Measurements from ENCODE around the gene ZSCAN4. TPM values are rescaled to one million over a fixed set of nuclear protein-coding genes. Genes with fewer than 3 reads are reported as not detected.

Gene ZSCAN4, protein sequence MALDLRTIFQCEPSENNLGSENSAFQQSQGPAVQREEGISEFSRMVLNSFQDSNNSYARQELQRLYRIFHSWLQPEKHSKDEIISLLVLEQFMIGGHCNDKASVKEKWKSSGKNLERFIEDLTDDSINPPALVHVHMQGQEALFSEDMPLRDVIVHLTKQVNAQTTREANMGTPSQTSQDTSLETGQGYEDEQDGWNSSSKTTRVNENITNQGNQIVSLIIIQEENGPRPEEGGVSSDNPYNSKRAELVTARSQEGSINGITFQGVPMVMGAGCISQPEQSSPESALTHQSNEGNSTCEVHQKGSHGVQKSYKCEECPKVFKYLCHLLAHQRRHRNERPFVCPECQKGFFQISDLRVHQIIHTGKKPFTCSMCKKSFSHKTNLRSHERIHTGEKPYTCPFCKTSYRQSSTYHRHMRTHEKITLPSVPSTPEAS
- not detected for total RNA-seq

DNA sequence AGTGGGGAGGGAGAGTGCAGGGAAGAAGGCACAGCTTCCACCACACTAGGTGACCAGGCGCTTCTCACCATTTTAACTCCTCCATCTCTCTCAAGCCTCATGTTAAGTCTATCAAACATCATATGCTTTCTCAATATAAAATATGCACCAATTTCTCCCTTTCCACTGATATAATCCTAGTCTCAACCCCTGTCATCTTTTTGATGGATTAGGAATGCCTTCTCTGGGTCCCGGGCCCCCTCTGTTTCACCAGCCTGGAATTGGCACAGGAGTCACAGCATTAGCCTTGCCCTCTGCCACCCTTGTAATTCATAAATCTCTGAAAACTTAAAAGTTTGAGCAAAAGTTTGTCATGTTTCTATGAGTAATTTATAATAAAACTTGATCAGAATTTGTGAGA lies at the start of gene ZSCAN4:
ZSCAN4 (plus strand) TSS at position 301 of the 400 bp plus-strand sequence. CDS start 7,211 bp downstream, outside the sequence.
- intact Hi-C loops (cut with DNase I) = no loop called here
- ATAC-seq = no peak
- no peak for DNase-seq (ENCODE audit: low spot score)

DNA sequence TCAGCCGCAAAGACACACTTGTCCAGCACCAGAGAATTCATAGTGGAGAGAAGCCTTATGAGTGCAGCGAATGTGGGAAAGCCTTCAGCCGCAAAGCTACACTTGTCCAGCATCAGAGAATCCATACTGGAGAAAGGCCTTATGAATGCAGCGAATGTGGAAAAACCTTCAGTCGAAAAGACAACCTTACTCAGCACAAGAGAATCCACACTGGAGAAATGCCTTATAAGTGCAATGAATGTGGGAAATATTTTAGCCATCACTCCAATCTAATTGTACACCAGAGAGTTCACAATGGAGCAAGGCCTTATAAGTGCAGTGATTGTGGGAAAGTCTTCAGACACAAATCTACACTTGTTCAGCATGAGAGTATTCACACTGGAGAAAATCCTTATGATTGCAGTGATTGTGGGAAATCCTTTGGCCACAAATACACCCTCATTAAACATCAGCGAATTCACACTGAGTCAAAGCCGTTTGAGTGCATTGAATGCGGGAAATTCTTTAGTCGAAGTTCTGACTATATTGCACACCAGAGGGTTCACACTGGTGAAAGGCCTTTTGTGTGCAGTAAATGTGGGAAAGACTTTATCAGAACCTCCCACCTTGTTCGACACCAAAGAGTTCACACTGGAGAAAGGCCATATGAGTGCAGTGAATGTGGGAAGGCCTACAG lies 47.9 kb upstream of the ZSCAN4 start:
- ATAC-seq = no peak
- intact Hi-C loops (cut with DNase I) = no loop called here

DNA sequence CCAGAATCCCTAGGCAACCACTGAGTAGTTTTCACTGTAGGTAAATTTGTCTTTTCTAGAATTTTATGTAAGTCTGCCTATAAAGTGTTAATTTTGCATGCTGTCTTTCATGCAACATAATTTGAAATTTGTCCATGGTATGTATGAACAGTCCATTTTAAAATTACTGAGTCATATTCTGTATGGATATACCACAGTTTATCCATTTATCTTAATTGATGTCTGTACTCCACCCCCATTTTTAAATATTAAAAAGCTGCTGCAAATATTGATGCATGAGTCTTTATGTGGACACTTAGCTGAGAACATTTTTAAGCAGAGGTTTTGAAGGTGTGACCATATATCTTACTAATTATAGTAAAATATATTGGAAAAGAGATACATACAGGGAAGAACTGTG lies 45.6 kb upstream of the ZSCAN4 start:
- intact Hi-C loops (cut with DNase I) = no loop called here
- ATAC-seq (no peak), DNase-seq (ENCODE audit: low spot score) (no peak)

More for the DNA sequence above, 47.9 kb upstream of the ZSCAN4 start:
- no peak for DNase-seq (ENCODE audit: low spot score)

DNA sequence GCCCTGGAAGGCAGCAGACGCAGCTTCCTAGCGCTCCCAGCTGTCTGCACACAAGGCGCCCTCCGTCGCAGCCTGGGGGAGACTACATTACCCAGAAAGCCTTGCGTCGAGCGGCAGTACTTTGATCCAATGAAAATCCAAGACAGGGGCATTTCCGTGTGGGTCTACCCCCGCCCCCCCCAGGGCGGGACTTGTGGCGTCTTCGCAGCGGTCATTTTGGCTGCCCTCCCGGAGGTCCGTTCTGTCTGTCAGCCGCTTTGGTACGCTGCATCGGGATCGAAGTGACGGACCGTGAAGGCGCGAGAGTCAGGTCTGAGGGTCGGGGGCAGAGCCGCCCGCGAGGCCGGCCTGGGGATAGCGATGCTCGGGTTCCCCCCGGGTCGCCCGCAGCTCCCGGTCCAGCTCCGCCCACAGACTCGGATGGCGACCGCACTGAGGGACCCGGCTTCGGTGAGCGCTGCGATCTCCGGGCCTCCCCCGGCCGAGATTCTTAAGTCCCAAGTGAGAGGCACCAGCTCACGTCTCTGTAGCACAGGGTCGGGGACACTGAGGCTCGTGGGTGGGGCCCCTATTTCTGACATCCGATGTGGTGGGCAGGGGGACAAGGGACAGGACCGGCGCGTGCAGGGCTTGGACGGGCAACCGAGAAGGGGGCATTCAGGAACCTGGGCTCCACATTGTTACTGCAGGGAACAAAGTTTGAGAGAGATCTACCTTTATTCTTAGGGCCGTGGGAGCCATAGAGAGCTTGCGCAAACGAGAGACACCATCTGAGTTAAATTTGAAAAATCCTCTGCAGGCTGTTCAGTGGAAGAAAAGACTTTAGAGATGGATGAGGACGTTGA lies 35.5 kb upstream of the ZSCAN4 start, which contains the start of gene ZNF211:
ZNF211 (plus strand) TSS at position 182 of the 845 bp plus-strand sequence; CDS start at position 361, 179 bp downstream.
- peak; percentile 92 for DNase-seq (ENCODE audit: low spot score)
- intact Hi-C loops (cut with DNase I) = no loop called here
- ATAC-seq = peak; percentile 100

DNA sequence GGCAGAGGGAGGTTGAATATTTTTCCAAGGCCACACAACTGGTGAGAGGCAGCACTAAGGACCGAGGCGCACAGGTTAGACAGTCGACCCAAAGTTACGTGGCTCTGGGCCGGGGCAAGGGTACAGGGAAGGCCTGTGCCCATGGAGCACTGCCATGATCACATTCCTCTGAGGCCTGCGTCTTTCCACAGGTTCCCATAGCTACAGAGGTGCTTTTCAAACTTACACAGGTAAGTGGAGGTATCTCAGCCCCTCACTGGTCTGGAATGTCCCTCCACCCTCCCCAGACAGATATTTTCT lies 35.0 kb upstream of the ZSCAN4 start:
- intact Hi-C loops (cut with DNase I) = no loop called here
- DNase-seq (ENCODE audit: low spot score) = no peak
- no peak for ATAC-seq

DNA sequence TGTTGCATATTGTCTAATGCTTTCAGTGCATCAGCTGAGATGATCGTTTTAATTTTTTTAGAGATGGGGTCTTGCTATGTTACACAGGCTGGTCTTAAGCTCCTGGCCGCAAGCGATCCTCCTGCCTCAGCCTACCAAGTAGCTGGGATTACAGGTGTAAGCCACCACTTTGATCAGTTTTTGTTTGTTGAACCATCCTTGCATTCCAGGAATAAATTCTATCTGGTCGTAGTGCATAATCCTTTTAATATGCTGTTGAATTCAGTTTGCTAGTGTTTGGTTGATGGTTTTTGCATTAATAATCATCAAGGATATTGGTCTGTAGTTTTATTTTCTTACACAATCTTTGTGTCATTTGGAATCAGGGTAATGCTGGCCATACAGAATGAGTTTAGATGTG lies 31.4 kb upstream of the ZSCAN4 start:
- ATAC-seq (no peak), DNase-seq (ENCODE audit: low spot score) (no peak)
- intact Hi-C loops (cut with DNase I) = no loop called here

DNA sequence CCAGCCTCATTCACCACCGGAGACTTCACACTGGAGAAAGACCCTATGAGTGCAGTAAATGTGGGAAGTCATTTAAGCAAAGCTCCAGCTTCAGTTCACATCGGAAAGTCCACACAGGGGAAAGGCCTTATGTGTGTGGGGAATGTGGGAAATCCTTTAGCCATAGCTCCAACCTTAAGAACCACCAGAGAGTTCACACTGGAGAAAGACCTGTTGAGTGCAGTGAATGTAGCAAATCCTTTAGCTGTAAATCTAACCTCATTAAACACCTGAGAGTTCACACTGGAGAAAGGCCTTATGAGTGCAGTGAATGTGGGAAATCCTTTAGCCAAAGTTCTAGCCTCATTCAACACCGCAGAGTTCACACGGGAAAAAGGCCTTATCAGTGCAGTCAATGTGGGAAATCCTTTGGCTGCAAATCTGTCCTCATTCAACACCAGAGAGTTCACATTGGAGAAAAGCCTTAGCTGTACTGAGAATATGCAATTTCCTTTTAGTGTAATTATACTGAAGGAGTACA lies 27.0 kb upstream of the ZSCAN4 start:
- DNase-seq (ENCODE audit: low spot score) = no peak
- no peak for ATAC-seq
- intact Hi-C loops (cut with DNase I) = no loop called here

DNA sequence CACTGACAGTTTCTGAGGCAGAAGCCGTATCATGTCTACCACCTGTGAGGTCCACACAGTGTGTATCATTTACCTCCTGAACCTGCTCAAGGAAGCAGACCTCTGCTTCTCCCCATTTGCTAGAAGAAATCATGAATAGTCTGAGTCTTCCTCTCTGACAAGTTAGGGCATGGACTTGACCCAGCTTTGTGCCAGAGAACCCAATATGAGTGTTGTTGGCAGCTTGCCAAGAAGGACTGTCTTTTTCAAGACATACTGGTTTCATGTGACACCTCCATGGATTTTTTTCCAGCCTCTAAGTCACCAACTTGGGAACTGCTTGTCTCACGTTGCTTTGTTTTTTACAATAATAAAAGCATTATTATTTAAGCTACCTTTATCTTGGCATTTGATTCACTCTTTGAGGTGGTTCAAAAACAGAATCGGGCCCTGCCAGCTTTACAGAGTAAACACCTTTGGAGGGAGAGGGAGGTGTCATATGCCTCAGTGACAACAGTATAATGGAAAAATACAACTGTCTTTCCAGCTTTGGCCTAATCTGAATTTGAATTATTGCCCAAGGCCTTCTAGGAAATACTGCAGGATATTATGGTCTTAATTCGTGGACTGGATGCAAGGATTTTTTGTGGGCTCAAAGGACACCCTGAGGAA lies 26.2 kb upstream of the ZSCAN4 start:
- intact Hi-C loops (cut with DNase I) = no loop called here
- DNase-seq (ENCODE audit: low spot score) (no peak), ATAC-seq (no peak)

DNA sequence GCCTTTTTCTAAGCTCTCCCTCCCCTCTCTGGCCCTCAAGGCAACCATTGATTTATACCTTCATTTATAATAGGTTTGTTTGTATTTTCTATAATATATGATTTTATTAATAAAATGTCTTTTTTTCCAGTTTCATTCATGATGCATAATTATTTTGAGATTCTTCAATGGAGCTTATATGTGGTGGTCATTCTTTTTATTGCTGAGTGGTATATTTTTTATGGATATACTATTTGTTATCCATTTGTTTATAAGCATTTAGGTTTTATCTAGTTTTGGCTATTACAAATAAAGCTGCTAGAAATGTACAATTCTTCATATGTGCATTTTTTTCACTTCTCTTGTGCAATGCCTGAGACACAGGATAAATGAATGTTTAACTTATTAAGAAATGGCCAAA lies 25.0 kb upstream of the ZSCAN4 start:
- DNase-seq (ENCODE audit: low spot score) (no peak), ATAC-seq (no peak)
- intact Hi-C loops (cut with DNase I) = no loop called here

DNA sequence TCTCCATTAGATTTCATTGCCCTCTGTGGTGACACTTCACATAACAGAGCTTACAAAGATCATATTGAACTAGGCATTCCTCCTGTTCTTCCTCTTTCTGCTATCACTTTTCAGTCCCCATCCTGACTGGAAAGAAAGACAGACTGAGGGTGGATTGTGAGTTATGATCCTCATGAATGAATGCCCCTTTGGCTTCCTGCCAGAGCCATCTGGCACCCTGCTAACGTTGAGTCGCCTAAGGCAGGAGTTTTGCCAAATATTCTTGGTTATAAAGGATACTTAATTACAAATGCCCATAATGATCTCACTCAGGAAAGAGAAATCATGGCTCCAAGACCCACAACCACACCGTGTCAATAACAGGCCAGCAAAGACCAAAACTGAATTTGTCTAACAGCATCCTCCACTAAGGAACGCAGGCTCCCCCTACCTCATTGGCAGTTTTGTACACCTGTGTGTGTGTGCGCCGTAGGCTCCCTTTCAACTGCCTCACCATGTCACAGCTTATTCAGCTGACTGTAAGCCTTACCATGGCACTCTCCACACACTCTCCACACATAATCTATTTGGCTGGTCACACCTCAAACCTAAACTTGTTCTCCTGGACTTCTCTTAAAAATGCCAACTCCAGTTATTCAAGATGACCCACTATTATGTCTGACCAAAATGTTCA lies 20.3 kb upstream of the ZSCAN4 start:
- DNase-seq (ENCODE audit: low spot score) = no peak
- ATAC-seq = no peak
- intact Hi-C loops (cut with DNase I) = no loop called here

DNA sequence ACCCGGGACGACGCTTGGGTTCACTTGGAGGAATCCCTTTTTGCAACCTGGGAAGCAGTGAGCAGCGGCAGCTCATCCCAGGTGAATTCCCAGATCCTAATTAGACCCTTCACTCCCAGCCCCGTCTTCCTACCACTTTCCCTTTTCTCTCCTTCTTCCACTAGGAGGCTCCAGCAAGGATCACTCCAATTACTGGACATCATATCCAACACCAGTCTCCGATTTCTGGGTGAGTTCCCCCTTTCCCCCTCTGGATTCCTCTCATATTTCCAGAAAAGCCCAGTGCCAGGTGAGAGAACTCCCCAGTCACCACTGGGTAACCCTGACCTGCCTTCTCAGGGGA lies 17.1 kb upstream of the ZSCAN4 start:
- ATAC-seq (no peak), DNase-seq (ENCODE audit: low spot score) (no peak)
- intact Hi-C loops (cut with DNase I) = no loop called here

DNA sequence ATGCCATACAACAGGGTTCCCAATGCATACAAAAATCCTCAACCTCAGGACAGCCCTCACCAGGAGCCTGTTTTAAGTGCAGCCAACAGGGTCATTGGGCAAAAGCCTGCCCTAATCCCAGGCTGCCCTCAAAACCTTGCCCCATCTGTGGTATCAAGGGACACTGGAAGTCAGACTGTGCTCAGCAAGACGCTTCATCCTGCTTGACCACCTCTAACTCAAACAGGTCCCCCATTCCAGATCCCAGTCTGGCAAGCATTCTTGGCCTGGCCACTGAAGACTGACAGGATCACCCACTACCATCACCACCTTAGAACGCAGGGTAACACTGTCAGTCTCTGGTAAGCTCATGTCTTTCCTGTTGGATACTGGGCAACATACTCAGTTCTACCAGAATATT lies 15.0 kb upstream of the ZSCAN4 start:
- intact Hi-C loops (cut with DNase I) = no loop called here
- no peak for DNase-seq (ENCODE audit: low spot score)
- no peak for ATAC-seq

DNA sequence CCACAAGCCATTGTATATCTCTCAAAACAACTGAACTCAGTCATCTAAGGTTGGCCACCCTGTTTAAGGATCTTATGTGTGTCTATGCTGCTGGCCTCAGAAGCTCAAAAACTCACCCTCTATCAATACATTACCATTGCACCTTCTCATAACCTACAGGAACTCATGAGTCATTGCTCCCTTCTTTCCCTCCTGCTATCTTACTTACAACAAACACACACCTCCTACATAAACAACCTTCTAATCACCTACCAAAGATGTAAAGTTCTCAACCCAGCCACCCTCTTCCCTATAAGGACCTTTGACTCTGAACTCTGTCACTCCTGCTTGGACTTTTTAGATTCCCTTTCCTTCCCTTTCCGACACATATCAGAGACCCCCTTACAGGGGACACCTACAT lies 13.3 kb upstream of the ZSCAN4 start:
- intact Hi-C loops (cut with DNase I) = no loop called here

DNA sequence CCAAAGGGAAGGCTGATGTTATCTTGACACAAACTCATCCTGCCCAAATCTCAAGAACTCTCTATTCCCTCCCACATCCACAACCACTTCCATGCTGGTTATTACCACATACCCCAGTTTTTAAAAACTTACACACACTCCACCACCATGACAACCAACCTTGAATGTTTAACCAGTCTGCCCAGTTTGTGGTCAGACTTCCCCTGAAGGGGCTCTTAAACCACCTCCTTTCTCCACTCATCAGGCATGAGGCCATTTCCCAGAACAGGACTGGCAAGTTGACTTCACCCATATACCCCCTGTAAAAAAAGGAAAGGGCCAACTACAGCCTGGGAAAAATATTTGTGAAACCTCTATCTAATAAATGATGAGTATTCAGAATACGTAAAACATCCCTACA lies 12.4 kb upstream of the ZSCAN4 start:
- intact Hi-C loops (cut with DNase I) = no loop called here
- no peak for ATAC-seq
- no peak for DNase-seq (ENCODE audit: low spot score)

More for the DNA sequence above, 13.3 kb upstream of the ZSCAN4 start:
- ATAC-seq (no peak), DNase-seq (ENCODE audit: low spot score) (no peak)

DNA sequence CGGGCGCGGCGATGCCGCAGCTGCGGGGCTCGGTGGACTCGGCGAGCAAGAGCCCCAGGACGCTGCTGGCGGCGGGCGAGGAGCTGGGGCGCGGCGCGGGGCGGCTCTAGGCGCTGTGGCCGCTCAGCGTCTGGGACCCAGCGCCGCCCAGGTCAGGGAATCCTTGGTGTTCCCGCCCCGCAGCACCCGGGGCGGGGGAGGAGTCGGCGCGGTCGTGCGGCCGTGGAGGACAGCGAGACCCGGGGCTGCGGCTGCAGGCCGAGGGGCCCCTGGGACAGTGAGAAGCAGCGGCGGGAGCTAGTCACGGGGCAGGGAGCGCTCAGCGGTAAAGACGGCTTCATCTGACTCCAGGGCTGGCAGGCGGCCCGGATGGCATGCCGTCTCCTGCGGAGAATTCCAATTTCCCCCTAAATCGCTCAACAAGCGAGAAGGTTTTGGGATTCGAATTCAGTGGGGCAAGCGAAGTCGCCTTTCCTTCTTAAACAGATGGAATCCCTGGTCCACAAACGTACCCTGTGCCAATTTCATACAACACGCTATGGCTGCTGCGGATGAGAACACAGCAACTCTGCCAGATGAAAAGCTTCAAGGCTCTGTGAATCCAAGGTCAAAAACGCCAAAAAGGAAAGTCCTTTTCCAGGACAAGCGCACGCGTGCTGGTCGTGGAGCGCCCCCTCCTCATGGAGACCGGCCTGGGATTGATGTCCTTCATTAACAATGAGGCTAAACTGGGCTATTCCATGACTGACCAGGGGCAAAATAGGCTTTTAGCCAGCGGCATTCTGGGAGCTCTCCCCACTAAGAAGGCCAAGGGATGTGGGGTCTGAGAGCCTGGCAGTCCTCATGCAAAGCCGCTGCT lies 4.2 kb upstream of the ZSCAN4 start:
- intact Hi-C loops (cut with DNase I) = no loop called here
- ATAC-seq (peak; percentile 84), DNase-seq (ENCODE audit: low spot score) (peak; percentile 59)

DNA sequence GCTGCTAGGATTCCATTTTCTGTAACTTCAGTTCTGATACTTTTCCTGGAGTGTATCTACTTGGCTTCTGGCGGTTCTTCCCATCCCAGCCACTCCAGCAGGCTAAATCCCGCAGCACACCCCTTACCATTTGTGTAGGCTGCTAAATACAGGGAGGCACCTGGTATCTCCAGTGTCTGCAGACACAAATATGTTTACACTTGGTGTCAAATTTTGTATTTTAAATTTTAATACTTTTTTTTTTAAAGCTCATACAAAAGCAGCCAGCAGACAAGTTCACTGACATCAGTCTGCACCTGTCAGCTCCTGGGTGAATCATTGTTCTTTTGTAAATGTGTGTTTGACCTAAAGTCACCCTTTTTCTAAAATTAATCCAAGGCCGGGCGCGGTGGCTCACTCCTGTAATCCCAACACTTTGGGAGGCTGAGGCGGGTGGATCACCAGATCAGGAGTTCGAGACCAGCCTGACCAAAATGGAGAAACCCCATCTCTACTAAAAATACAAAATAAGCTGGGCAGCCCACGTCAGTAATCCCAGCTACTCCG lies 3.4 kb upstream of the ZSCAN4 start:
- ATAC-seq (no peak), DNase-seq (ENCODE audit: low spot score) (no peak)
- intact Hi-C loops (cut with DNase I) = no loop called here

DNA sequence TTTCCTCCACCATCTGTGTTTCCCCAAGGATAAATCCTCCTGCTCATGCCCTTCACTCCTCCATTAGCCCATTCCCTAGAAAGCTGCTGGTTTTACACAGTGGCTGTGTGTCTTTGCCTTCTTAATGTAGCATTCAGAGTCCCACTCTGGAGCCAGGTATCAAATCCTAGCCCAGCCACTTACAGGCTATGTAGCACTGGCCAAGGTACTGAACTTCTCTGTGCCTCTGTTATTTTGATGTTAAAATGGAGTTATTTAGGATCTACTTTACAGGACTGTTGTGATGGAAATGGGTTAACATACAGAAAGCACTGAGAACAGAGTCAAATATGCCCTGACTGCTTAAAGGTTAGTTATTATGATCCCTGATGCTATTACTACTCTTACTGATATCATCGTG lies 1.5 kb upstream of the ZSCAN4 start:
- intact Hi-C loops (cut with DNase I) = no loop called here
- ATAC-seq (no peak), DNase-seq (ENCODE audit: low spot score) (no peak)
